ENCODE data around the gene IFRD2. TPM values are rescaled to one million over a fixed set of nuclear protein-coding genes. Genes with fewer than 3 reads are reported as not detected.
"Not testable (repeated sequence)": the region's sequence is repeated elsewhere in the genome, so short reads cannot be mapped to it uniquely, and the experiment has no call there.

Gene IFRD2
- polyA plus RNA-seq, 1 of the 3 experiments (the other 2 are of a cell fraction): 73.2 TPM

DNA sequence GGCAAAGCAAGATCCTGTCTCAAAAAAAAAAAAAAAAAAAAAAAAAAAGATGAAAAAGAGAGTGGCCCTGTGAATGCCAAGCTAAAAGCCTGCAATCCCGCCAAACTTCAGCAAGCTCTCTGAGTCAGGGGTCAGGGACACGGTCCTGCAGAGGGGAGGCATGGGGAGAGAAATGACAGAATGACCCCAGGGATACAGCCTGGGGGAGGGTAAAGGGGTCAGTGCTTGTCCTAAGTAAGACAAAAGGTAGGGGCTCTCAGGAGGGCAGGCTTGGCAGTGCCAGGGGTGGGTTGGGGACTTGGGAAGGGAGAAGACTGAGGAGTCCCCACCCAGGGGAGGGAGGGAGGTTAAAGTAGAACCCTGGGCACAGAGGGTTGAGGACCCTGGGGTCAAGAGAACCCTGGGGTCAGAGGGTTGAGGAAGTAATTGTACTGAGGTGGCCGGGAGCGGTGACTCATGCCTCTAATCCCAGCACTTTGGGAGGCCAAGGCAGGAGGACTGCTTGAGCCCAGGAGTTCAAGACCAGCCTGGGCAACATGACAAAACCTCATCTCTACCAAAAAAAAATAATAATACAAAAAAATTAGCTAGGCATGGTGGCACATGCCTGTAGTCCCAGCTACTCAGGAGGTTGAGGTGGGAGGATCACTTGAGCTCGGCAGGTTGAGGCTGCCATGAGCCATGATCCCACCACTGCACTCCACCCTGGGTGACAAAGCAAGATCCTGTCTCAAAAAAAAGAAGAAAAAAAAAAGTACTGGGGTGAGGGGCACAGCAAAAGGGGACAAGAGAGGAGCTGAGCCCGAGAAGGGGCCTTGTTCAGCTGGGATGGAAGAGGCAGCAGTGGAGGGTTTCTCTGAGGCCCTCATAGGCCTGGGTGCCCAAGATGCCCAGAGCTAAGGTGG lies 28.5 kb downstream of the IFRD2 start:
- Histone ChIP-seq H3K36me3 (replicated peaks in 1 of 2; ENCODE audit: control insufficient read depth in 1 of 2, insufficient read depth in 2 of 2, low read length in 1 of 2) (peaks cover under 1 to 7% of the 10 kb centered on the region in 2 experiments), H2AFZ (ENCODE audit: low read depth) (no peak overlapping the region), H3K79me2 (ENCODE audit: insufficient read depth) (peaks cover 12% of the 10 kb centered on the region), H3K9me2 (no peaks in the 10 kb centered on the region), H3K27ac (ENCODE audit: low read depth in 2 of 2, low read length in 1 of 2) (peak overlapping the region; percentile 71 to 83), H3K4me1 (ENCODE audit: control insufficient read depth in 1 of 2, insufficient read depth in 2 of 2, low read depth in 1 of 2, low read length in 1 of 2) (peaks cover 26 to 42% of the 10 kb centered on the region in 2 experiments; a peak in 3 of 4 replicates), H3K9me3 (no peaks in the 10 kb centered on the region), H3K27me3 (ENCODE audit: insufficient read depth) (no peaks in the 10 kb centered on the region), H3K4me3 (ENCODE audit: low read depth in 2 of 2, low read length in 1 of 2) (no peak overlapping the region), H3K9ac (peak overlapping the region; percentile 58; the same call in 1 of the 2 replicates), H3K4me2 (peak overlapping the region; percentile 78), H3F3A (replicated peaks; ENCODE audit: insufficient read depth) (peaks cover 36% of the 10 kb centered on the region), H4K20me1 (ENCODE audit: insufficient read depth) (no peaks in the 10 kb centered on the region)
- no peak for DNase-seq
- 0 out of 2 replicates have a peak, but pooled peaks have one; percentile 18 for TF ChIP-seq POLR2AphosphoS5 (IDR thresholded peaks at IDR 0.05; ENCODE audit: low read depth, low read length)
- TF ChIP-seq, protein P1, sequence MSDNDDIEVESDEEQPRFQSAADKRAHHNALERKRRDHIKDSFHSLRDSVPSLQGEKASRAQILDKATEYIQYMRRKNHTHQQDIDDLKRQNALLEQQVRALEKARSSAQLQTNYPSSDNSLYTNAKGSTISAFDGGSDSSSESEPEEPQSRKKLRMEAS (IDR thresholded peaks at IDR 0.05; ENCODE audit: low read depth): no peak
- ChIA-PET CTCF (interaction anchor here (0.6 to 6.6 kb wide), 16 partner anchors 9 to 72 kb away, joined by 3 to 49 read pairs (median 3); partner anchors contain the start of genes GNAT1 and HYAL2), POLR2A (interaction anchor here (0.6 kb wide), 3 partner anchors 24 to 74 kb away, joined by 3 to 4 read pairs (median 3); no protein-coding TSS in a partner anchor)
- WGBS (ENCODE audit: low lambda C conversion rate): 65% methylated on average over 5 of the region's 6 CpGs

DNA sequence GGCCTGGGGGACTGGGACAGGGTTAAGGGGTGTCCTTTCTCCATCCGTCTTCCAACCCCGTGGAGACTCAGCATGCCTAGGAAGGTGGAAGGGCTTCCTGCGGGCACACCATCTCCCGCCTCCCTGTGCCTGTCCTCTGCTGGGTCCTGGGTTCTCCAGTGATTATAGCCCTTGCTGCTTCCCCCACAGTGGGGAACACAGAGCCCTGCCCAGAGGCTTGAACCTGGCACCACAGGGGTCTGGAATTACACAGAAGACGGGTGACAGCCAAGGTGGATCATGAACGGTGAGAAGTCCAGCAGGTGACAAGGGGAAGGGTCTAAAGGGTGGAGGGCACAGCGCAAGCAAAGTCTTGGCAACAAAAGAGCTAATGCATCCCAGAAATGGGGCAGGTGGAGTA lies 29.5 kb downstream of the IFRD2 start:
- TF ChIP-seq NRF1 (IDR thresholded peaks at IDR 0.05; ENCODE audit: low read depth, low read length) (no peak), CHD2 (IDR thresholded peaks at IDR 0.05; ENCODE audit: low read length, partially characterized antibody) (no peak), ELF1 (IDR thresholded peaks at IDR 0.05) (no peak), RFX5 (IDR thresholded peaks at IDR 0.05; ENCODE audit: low read length) (no peak), SIN3A (IDR thresholded peaks at IDR 0.05; ENCODE audit: borderline replicate concordance, low read depth, low read length) (no peak), YY1 (IDR thresholded peaks at IDR 0.05; ENCODE audit: low read depth) (no peak)
- TF ChIP-seq, protein P2, sequence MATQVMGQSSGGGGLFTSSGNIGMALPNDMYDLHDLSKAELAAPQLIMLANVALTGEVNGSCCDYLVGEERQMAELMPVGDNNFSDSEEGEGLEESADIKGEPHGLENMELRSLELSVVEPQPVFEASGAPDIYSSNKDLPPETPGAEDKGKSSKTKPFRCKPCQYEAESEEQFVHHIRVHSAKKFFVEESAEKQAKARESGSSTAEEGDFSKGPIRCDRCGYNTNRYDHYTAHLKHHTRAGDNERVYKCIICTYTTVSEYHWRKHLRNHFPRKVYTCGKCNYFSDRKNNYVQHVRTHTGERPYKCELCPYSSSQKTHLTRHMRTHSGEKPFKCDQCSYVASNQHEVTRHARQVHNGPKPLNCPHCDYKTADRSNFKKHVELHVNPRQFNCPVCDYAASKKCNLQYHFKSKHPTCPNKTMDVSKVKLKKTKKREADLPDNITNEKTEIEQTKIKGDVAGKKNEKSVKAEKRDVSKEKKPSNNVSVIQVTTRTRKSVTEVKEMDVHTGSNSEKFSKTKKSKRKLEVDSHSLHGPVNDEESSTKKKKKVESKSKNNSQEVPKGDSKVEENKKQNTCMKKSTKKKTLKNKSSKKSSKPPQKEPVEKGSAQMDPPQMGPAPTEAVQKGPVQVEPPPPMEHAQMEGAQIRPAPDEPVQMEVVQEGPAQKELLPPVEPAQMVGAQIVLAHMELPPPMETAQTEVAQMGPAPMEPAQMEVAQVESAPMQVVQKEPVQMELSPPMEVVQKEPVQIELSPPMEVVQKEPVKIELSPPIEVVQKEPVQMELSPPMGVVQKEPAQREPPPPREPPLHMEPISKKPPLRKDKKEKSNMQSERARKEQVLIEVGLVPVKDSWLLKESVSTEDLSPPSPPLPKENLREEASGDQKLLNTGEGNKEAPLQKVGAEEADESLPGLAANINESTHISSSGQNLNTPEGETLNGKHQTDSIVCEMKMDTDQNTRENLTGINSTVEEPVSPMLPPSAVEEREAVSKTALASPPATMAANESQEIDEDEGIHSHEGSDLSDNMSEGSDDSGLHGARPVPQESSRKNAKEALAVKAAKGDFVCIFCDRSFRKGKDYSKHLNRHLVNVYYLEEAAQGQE (IDR thresholded peaks at IDR 0.05; ENCODE audit: low read depth, low read length): no peak
- Histone ChIP-seq H4K20me1 (ENCODE audit: insufficient read depth) (no peaks in the 10 kb centered on the region), H3K4me3 (ENCODE audit: low read depth in 2 of 2, low read length in 1 of 2) (no peak overlapping the region), H3F3A (replicated peaks; ENCODE audit: insufficient read depth) (peaks cover 38% of the 10 kb centered on the region), H3K36me3 (replicated peaks in 1 of 2; ENCODE audit: control insufficient read depth in 1 of 2, insufficient read depth in 2 of 2, low read length in 1 of 2) (peaks cover 4 to 16% of the 10 kb centered on the region in 2 experiments), H3K4me1 (ENCODE audit: control insufficient read depth in 1 of 2, insufficient read depth in 2 of 2, low read depth in 1 of 2, low read length in 1 of 2) (peaks cover 26 to 42% of the 10 kb centered on the region in 2 experiments; a peak in 3 of 4 replicates), H3K79me2 (ENCODE audit: insufficient read depth) (peaks cover 12% of the 10 kb centered on the region), H2AFZ (ENCODE audit: low read depth) (no peak overlapping the region), H3K9ac (no peak overlapping the region), H3K27me3 (ENCODE audit: insufficient read depth) (no peaks in the 10 kb centered on the region), H3K9me2 (no peaks in the 10 kb centered on the region), H3K27ac (ENCODE audit: low read depth in 2 of 2, low read length in 1 of 2) (peak overlapping the region in 1 of 2 experiments; percentile 83; a peak in 2 of 4 replicates), H3K4me2 (no peak overlapping the region), H3K9me3 (no peaks in the 10 kb centered on the region)
- ChIA-PET POLR2A (no interaction called here), CTCF (interaction anchor here (0.6 to 1.8 kb wide), 6 partner anchors 9 to 37 kb away, joined by 3 to 8 read pairs (median 3); no protein-coding TSS in a partner anchor)
- WGBS (ENCODE audit: low lambda C conversion rate): 94% methylated on average over 7 of the region's 7 CpGs
- DNase-seq: no peak

DNA sequence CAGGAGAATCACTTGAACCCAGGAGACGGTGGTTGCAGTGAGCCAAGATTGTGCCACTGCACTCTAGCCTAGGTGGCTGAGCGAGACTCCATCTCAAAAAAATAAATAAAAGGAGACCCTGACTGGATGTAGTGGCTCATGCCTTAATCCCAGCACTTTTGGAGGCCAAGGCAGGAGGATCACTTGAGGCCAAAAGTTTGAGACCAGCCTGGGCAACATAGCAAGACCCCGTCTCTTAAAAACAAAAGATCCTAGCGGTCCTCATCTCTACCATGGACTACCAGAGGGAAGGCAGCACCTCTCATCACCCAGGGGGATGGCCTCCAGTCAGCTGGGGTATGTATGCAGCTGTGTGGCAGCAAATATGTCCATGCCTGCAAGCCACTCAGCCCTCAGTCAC lies 30.0 kb downstream of the IFRD2 start:
- peaks cover 12% of the 10 kb centered on the region for H3K79me2 ChIP-seq (ENCODE audit: insufficient read depth)
- DNase-seq; H4K20me1 ChIP-seq (ENCODE audit: insufficient read depth); H3K27ac ChIP-seq (ENCODE audit: low read depth in 2 of 2, low read length in 1 of 2); H3K9ac ChIP-seq; H2AFZ ChIP-seq (ENCODE audit: low read depth); H3K27me3 ChIP-seq (ENCODE audit: insufficient read depth); H3K9me3 ChIP-seq; H3K4me3 ChIP-seq (ENCODE audit: low read depth in 2 of 2, low read length in 1 of 2); POLR2A ChIA-PET; H3K4me2 ChIP-seq; H3K9me2 ChIP-seq: not testable (repeated sequence)
- peaks cover 41% of the 10 kb centered on the region for H3F3A ChIP-seq (replicated peaks; ENCODE audit: insufficient read depth)
- peaks cover 7 to 20% of the 10 kb centered on the region in 2 experiments for H3K36me3 ChIP-seq (replicated peaks in 1 of 2; ENCODE audit: control insufficient read depth in 1 of 2, insufficient read depth in 2 of 2, low read length in 1 of 2)
- peaks cover 26 to 39% of the 10 kb centered on the region in 2 experiments; a peak in 3 of 4 replicates for H3K4me1 ChIP-seq (ENCODE audit: control insufficient read depth in 1 of 2, insufficient read depth in 2 of 2, low read depth in 1 of 2, low read length in 1 of 2)
- CTCF ChIA-PET: interaction anchor here (1.4 to 27.9 kb wide), 4 partner anchors 10 to 37 kb away, joined by 3 to 433 read pairs (median 125); partner anchors contain the start of genes GNAI2, HYAL3, NAA80 and SEMA3B
- WGBS (ENCODE audit: low lambda C conversion rate): 95% methylated on average over 4 of the region's 4 CpGs

Data from SK-N-SH (cell line).